ENCODE data around the gene CENPX.

GRCh38 chr17:82050761-82051641 lies 28.3 kb upstream of the CENPX start:
- no peak for TF ChIP-seq CTCF (IDR thresholded peaks at IDR 0.05)
- TF ChIP-seq POLR2A (IDR thresholded peaks at IDR 0.05), result no peak

Data from body of pancreas (tissue), 4 donors.